SK-N-SH (cell line): ENCODE results near the gene CCDC14. TPM values are rescaled to one million over a fixed set of nuclear protein-coding genes. Genes with fewer than 3 reads are reported as not detected.

Source experiments
- CTCF ChIA-PET: fragments of 300-600, 350-600 bp; formaldehyde crosslinking; extraction: SDS; loops from one replicate; lab custom pipeline; 2021; lab: Yijun Ruan, JAX
- POLR2A ChIA-PET: fragments of 350-600 bp; sonication (Branson Sonifier 250); formaldehyde crosslinking; extraction: SDS; loops from one replicate; lab custom pipeline; 2020; ENCODE audit warnings: antibody characterized with exemption, inconsistent platforms; lab: Yijun Ruan, JAX
- DNase-seq: peaks from one replicate; pipeline ENCODE4 v3.0.0; 2012
- H2AFZ ChIP-seq: fragments of 200-600 bp; sonication (generic); 2 replicates; pipeline ENCODE4 v1.8.1; 2016; ENCODE audit warnings: antibody characterized with exemption, mild to moderate bottlenecking, low read depth
- H3F3A ChIP-seq: fragments of 200-600 bp; sonication (generic); replicated peaks from 2 replicates; pipeline ENCODE3; 2016; ENCODE audit warnings: antibody characterized with exemption, mild to moderate bottlenecking; ENCODE audit not compliant: insufficient read depth
- H3K27ac ChIP-seq, 2 experiments: fragments of 200-500 bp in 1 of 2; fragments of 200-600 bp in 1 of 2; sonication (Bioruptor generic) in 1 of 2; sonication (generic), shearing (Covaris generic) in 1 of 2; 2 replicates each; pipeline versions ENCODE4 v1.5.1 to v1.6.1; 2014 to 2016; ENCODE audit warnings: low read depth in 2 of 2, inconsistent platforms in 1 of 2, low read length in 1 of 2, mild to moderate bottlenecking in 1 of 2, mixed read lengths in 1 of 2
- H3K27me3 ChIP-seq: fragments of 200-600 bp; sonication (generic), shearing (Covaris generic); 2 replicates; pipeline ENCODE4 v1.6.1; 2016; ENCODE audit warnings: mixed run types; ENCODE audit not compliant: insufficient read depth
- H3K36me3 ChIP-seq, 2 experiments: fragments of 200-500 bp in 1 of 2; fragments of 200-600 bp in 1 of 2; sonication (Bioruptor generic) in 1 of 2; sonication (generic) in 1 of 2; replicated peaks in 1 of 2; 2 replicates each; pipeline versions ENCODE3 to v1.5.1; 2014 to 2016; ENCODE audit warnings: low read length in 1 of 2, mild to moderate bottlenecking in 1 of 2; ENCODE audit not compliant: insufficient read depth in 2 of 2, control insufficient read depth in 1 of 2
- H3K4me1 ChIP-seq, 2 experiments: fragments of 200-500 bp in 1 of 2; fragments of 200-600 bp in 1 of 2; sonication (Bioruptor generic) in 1 of 2; sonication (generic), shearing (Covaris generic) in 1 of 2; 2 replicates each; pipeline versions ENCODE4 v1.5.1 to v1.6.1; 2014 to 2016; ENCODE audit warnings: low read depth in 1 of 2, low read length in 1 of 2, mixed run types in 1 of 2; ENCODE audit not compliant: insufficient read depth in 2 of 2, control insufficient read depth in 1 of 2
- H3K4me2 ChIP-seq: fragments of 200-600 bp; sonication (generic), shearing (Covaris generic); 2 replicates; pipeline ENCODE4 v1.6.1; 2017; ENCODE audit warnings: mixed run types
- H3K4me3 ChIP-seq, 2 experiments: fragments of 200-500 bp in 1 of 2; fragments of 200-600 bp in 1 of 2; sonication (Bioruptor generic) in 1 of 2; sonication (generic), shearing (Covaris generic) in 1 of 2; 2 replicates each; pipeline versions ENCODE4 v1.5.1 to v1.8.1; 2014 to 2016; ENCODE audit warnings: low read depth in 2 of 2, inconsistent platforms in 1 of 2, low read length in 1 of 2, mild to moderate bottlenecking in 1 of 2, mixed read lengths in 1 of 2, moderate library complexity in 1 of 2
- H3K79me2 ChIP-seq: fragments of 200-600 bp; sonication (generic); 2 replicates; pipeline ENCODE4 v1.8.1; 2017; ENCODE audit warnings: mild to moderate bottlenecking; ENCODE audit not compliant: insufficient read depth
- H3K9ac ChIP-seq: fragments of 200-600 bp; sonication (generic); 2 replicates; pipeline ENCODE4 v1.6.1; 2017; ENCODE audit warnings: mixed run types
- H3K9me2 ChIP-seq: fragments of 200-600 bp; sonication (generic); 2 replicates; pipeline ENCODE4 v1.6.1; 2017; ENCODE audit warnings: mixed run types
- H3K9me3 ChIP-seq: fragments of 200-600 bp; sonication (generic); 2 replicates; pipeline ENCODE4 v1.6.1; 2017; ENCODE audit warnings: mixed run types, mild to moderate bottlenecking, moderate library complexity
- H4K20me1 ChIP-seq: fragments of 200-600 bp; sonication (generic); 2 replicates; pipeline ENCODE4 v1.6.1; 2017; ENCODE audit warnings: mild to moderate bottlenecking, mixed run types; ENCODE audit not compliant: insufficient read depth
- ELF1 ChIP-seq: IDR thresholded peaks from 2 replicates; pipeline ENCODE4 v1.4.0; 2012
- EP300 ChIP-seq, 2 experiments: IDR thresholded peaks; 2 replicates each; pipeline versions ENCODE4 v1.4.0 to v1.6.1; 2012; ENCODE audit warnings: borderline replicate concordance in 1 of 2, low read depth in 1 of 2, low read length in 1 of 2
- EZH2phosphoT487 ChIP-seq: fragments of 200-600 bp; sonication (generic); IDR thresholded peaks from 2 replicates; pipeline ENCODE4 v1.6.1; 2017; ENCODE audit warnings: low read depth, mixed run types, mild to moderate bottlenecking, antibody characterized with exemption, moderate library complexity, borderline replicate concordance
- FOSL2 ChIP-seq: IDR thresholded peaks from 2 replicates; pipeline ENCODE4 v1.4.0; 2012; ENCODE audit warnings: low read depth, mild to moderate bottlenecking, moderate library complexity, borderline replicate concordance
- FOXJ3 ChIP-seq: sonication (generic); formaldehyde crosslinking; IDR thresholded peaks from 2 replicates; pipeline ENCODE4 v1.5.1; 2020; ENCODE audit warnings: mild to moderate bottlenecking, missing genetic modification reagents
- FOXM1 ChIP-seq: IDR thresholded peaks from 2 replicates; pipeline ENCODE4 v1.4.0; 2012; ENCODE audit warnings: low read depth, mild to moderate bottlenecking
- NFIC ChIP-seq: IDR thresholded peaks from 2 replicates; pipeline ENCODE4 v1.4.0; 2012; ENCODE audit warnings: borderline replicate concordance
- NRF1 ChIP-seq: IDR thresholded peaks from 2 replicates; pipeline ENCODE4 v1.6.1; 2012; ENCODE audit warnings: low read depth, mild to moderate bottlenecking, low read length
- POLR2AphosphoS5 ChIP-seq: IDR thresholded peaks from 2 replicates; pipeline ENCODE4 v1.6.1; 2012; ENCODE audit warnings: low read depth, low read length
- RAD21 ChIP-seq: IDR thresholded peaks from 2 replicates; pipeline ENCODE4 v1.6.1; 2012; ENCODE audit warnings: mild to moderate bottlenecking, low read length
- RCOR1 ChIP-seq: fragments of 150-350 bp; IDR thresholded peaks from 2 replicates; pipeline ENCODE4 v1.6.1; 2017; ENCODE audit warnings: antibody characterized with exemption, low read length
- RXRA ChIP-seq: IDR thresholded peaks from 2 replicates; pipeline ENCODE4 v1.4.0; 2012; ENCODE audit warnings: low read depth, mild to moderate bottlenecking, borderline replicate concordance
- SMC3 ChIP-seq: IDR thresholded peaks from 2 replicates; pipeline ENCODE4 v1.6.1; 2012; ENCODE audit warnings: low read depth, low read length, improper control_type of control experiment
- TAF1 ChIP-seq: IDR thresholded peaks from 2 replicates; pipeline ENCODE4 v1.6.1; 2012; ENCODE audit warnings: low read depth, mild to moderate bottlenecking, low read length, moderate library complexity, borderline replicate concordance
- USF1 ChIP-seq: IDR thresholded peaks from 2 replicates; pipeline ENCODE4 v1.4.0; 2012; ENCODE audit warnings: low read depth, borderline replicate concordance
- YY1 ChIP-seq: IDR thresholded peaks from 2 replicates; pipeline ENCODE4 v1.4.0; 2012; ENCODE audit warnings: low read depth, mild to moderate bottlenecking
- WGBS: methylation state at CpG from one replicate; pipeline ENCODE4 v1.1.6; 2017; ENCODE audit warnings: low lambda C conversion rate; 5-methylcytosine and 5-hydroxymethylcytosine counted together
- polyA plus RNA-seq, 3 experiments: library from polyadenylated mRNA; depleted of rRNA; stranded (reverse); fragments of >200 nt; gene quantifications; 2 replicates each; pipeline ENCODE4 v1.2.3, GENCODE V29; 2012
- TF ChIP-seq, protein P1 (sequence below): IDR thresholded peaks from 2 replicates; pipeline ENCODE4; 2012
- TF ChIP-seq, protein P2 (sequence below): fragments of 150-350 bp; IDR thresholded peaks from 2 replicates; pipeline ENCODE4 v1.6.1; 2017; ENCODE audit warnings: antibody characterized with exemption, low read length, low read depth, borderline replicate concordance
- TF ChIP-seq, protein P3 (sequence below): IDR thresholded peaks from 2 replicates; pipeline ENCODE4 v1.6.1; 2012; ENCODE audit warnings: mild to moderate bottlenecking, low read depth, low read length, moderate library complexity

Gene CCDC14
- polyA plus RNA-seq, 1 of the 3 experiments (the other 2 are of a cell fraction): 147 TPM

DNA sequence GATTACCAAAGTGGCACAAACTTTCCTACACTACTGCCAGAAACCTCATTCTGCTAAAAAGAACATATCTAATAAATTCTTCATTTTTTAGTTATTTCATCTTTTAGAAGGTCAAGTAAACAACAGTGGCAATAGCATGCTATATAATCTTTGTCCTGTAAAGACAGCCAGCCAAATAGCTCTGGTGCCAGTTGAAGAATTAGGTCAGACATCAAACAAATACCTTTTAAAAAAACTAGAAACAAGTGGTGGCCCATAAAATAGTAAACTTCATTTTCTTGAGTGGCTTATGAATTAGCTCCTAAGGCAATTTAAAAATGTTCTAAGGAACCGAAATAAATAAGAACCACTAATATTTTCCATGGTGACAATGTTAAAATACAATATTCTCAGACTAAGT lies 19.5 kb downstream of the CCDC14 start:
- no peak overlapping the region for H3K4me3 ChIP-seq
- ChIA-PET CTCF (interaction anchor here (0.6 to 1.5 kb wide), 5 partner anchors 15 to 607 kb away, joined by 3 read pairs; no protein-coding TSS in a partner anchor), POLR2A (no interaction called here)
- WGBS: 88% methylated on average over 1 of the region's 1 CpG
- TF ChIP-seq, protein P1, sequence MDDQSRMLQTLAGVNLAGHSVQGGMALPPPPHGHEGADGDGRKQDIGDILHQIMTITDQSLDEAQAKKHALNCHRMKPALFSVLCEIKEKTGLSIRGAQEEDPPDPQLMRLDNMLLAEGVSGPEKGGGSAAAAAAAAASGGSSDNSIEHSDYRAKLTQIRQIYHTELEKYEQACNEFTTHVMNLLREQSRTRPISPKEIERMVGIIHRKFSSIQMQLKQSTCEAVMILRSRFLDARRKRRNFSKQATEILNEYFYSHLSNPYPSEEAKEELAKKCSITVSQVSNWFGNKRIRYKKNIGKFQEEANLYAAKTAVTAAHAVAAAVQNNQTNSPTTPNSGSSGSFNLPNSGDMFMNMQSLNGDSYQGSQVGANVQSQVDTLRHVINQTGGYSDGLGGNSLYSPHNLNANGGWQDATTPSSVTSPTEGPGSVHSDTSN: no peak
- TF ChIP-seq EZH2phosphoT487 (no peak), FOXM1 (no peak), SMC3 (no peak), ELF1 (no peak), FOSL2 (no peak), TAF1 (no peak), NRF1 (no peak), RAD21 (no peak), NFIC (no peak), POLR2AphosphoS5 (no peak), EP300 (IDR thresholded peaks at IDR 0.05; ENCODE audit: borderline replicate concordance in 1 of 2, low read depth in 1 of 2, low read length in 1 of 2) (no peak), YY1 (no peak), FOXJ3 (CRISPR knock-in tag) (no peak), USF1 (no peak), RCOR1 (no peak), RXRA (no peak)
- TF ChIP-seq, protein P2, sequence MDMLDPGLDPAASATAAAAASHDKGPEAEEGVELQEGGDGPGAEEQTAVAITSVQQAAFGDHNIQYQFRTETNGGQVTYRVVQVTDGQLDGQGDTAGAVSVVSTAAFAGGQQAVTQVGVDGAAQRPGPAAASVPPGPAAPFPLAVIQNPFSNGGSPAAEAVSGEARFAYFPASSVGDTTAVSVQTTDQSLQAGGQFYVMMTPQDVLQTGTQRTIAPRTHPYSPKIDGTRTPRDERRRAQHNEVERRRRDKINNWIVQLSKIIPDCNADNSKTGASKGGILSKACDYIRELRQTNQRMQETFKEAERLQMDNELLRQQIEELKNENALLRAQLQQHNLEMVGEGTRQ: no peak
- TF ChIP-seq, protein P3, sequence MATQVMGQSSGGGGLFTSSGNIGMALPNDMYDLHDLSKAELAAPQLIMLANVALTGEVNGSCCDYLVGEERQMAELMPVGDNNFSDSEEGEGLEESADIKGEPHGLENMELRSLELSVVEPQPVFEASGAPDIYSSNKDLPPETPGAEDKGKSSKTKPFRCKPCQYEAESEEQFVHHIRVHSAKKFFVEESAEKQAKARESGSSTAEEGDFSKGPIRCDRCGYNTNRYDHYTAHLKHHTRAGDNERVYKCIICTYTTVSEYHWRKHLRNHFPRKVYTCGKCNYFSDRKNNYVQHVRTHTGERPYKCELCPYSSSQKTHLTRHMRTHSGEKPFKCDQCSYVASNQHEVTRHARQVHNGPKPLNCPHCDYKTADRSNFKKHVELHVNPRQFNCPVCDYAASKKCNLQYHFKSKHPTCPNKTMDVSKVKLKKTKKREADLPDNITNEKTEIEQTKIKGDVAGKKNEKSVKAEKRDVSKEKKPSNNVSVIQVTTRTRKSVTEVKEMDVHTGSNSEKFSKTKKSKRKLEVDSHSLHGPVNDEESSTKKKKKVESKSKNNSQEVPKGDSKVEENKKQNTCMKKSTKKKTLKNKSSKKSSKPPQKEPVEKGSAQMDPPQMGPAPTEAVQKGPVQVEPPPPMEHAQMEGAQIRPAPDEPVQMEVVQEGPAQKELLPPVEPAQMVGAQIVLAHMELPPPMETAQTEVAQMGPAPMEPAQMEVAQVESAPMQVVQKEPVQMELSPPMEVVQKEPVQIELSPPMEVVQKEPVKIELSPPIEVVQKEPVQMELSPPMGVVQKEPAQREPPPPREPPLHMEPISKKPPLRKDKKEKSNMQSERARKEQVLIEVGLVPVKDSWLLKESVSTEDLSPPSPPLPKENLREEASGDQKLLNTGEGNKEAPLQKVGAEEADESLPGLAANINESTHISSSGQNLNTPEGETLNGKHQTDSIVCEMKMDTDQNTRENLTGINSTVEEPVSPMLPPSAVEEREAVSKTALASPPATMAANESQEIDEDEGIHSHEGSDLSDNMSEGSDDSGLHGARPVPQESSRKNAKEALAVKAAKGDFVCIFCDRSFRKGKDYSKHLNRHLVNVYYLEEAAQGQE: no peak
- H3K4me1 ChIP-seq: peaks cover 0 to 4% of the 10 kb centered on the region in 2 experiments; a peak in 1 of 4 replicates
- H2AFZ ChIP-seq: no peak overlapping the region
- H3K27ac ChIP-seq: no peak overlapping the region
- H3K79me2 ChIP-seq: no peaks in the 10 kb centered on the region
- peaks cover 76 to 93% of the 10 kb centered on the region in 2 experiments for H3K36me3 ChIP-seq
- no peaks in the 10 kb centered on the region for H3K27me3 ChIP-seq
- DNase-seq: no peak
- H3F3A ChIP-seq: peaks cover 13% of the 10 kb centered on the region
- H3K9me3 ChIP-seq: no peaks in the 10 kb centered on the region
- H3K4me2 ChIP-seq: no peak overlapping the region
- no peaks in the 10 kb centered on the region for H4K20me1 ChIP-seq
- H3K9me2 ChIP-seq: no peaks in the 10 kb centered on the region
- no peak overlapping the region for H3K9ac ChIP-seq
